Measurements from ENCODE around the gene DEFB113.

The DEFB113 gene

GRCh38 chr6:49969605-49970004 is at the start of gene DEFB113:
Gene DEFB113, minus strand, starts transcription at chr6:49969625. Its CDS starts 0 bp downstream, at chr6:49969625.
- no peak for DNase-seq (ENCODE audit: insufficient read length, low spot score)
- TF ChIP-seq POLR2A (IDR thresholded peaks at IDR 0.05; ENCODE audit: low read depth, low read length) = no peak
- no peak for FAIRE-seq

- no peak for TF ChIP-seq POLR2A (IDR thresholded peaks at IDR 0.05; ENCODE audit: low read depth, low read length)
- peak; percentile 87 for FAIRE-seq
These were observed 38.4 kb upstream of the DEFB113 start for GRCh38 chr6:50007819-50008218.

GRCh38 chr6:50003139-50003538 is 33.7 kb upstream of the DEFB113 start:
- FAIRE-seq = no peak
- no peak for DNase-seq (ENCODE audit: insufficient read length, low spot score)
- TF ChIP-seq POLR2A (IDR thresholded peaks at IDR 0.05; ENCODE audit: low read depth, low read length) = no peak

More at GRCh38 chr6:50007819-50008218, 38.4 kb upstream of the DEFB113 start:
- peak; percentile 1 for DNase-seq (ENCODE audit: insufficient read length, low spot score)

- no peak for TF ChIP-seq POLR2A (IDR thresholded peaks at IDR 0.05; ENCODE audit: low read depth, low read length)
- no peak for FAIRE-seq
- no peak for DNase-seq (ENCODE audit: insufficient read length, low spot score)
These were observed 25.9 kb upstream of the DEFB113 start for GRCh38 chr6:49995278-49995677.

- DNase-seq (ENCODE audit: insufficient read length, low spot score) = no peak
- no peak for TF ChIP-seq POLR2A (IDR thresholded peaks at IDR 0.05; ENCODE audit: low read depth, low read length)
- no peak for FAIRE-seq
These were observed 19.5 kb upstream of the DEFB113 start for GRCh38 chr6:49988900-49989299.

- no peak for FAIRE-seq
- TF ChIP-seq POLR2A (IDR thresholded peaks at IDR 0.05; ENCODE audit: low read depth, low read length) = no peak
- no peak for DNase-seq (ENCODE audit: insufficient read length, low spot score)
These were observed 18.3 kb upstream of the DEFB113 start for GRCh38 chr6:49987749-49988148.

GRCh38 chr6:49986551-49986950 is 17.1 kb upstream of the DEFB113 start:
- no peak for FAIRE-seq
- DNase-seq (ENCODE audit: insufficient read length, low spot score) = no peak
- no peak for TF ChIP-seq POLR2A (IDR thresholded peaks at IDR 0.05; ENCODE audit: low read depth, low read length)

- FAIRE-seq (no peak), DNase-seq (ENCODE audit: insufficient read length, low spot score) (no peak)
- no peak for TF ChIP-seq POLR2A (IDR thresholded peaks at IDR 0.05; ENCODE audit: low read depth, low read length)
These were observed 12.6 kb upstream of the DEFB113 start for GRCh38 chr6:49982046-49982445.

- FAIRE-seq (no peak), DNase-seq (ENCODE audit: insufficient read length, low spot score) (no peak)
- no peak for TF ChIP-seq POLR2A (IDR thresholded peaks at IDR 0.05; ENCODE audit: low read depth, low read length)
These were observed 11.5 kb upstream of the DEFB113 start for GRCh38 chr6:49980898-49981297.

- no peak for TF ChIP-seq POLR2A (IDR thresholded peaks at IDR 0.05; ENCODE audit: low read depth, low read length)
- no peak for FAIRE-seq
- DNase-seq (ENCODE audit: insufficient read length, low spot score) = no peak
These were observed 10.2 kb upstream of the DEFB113 start for GRCh38 chr6:49979584-49979983.

- TF ChIP-seq POLR2A (IDR thresholded peaks at IDR 0.05; ENCODE audit: low read depth, low read length) = no peak
- FAIRE-seq (no peak), DNase-seq (ENCODE audit: insufficient read length, low spot score) (no peak)
These were observed 9.2 kb upstream of the DEFB113 start for GRCh38 chr6:49978332-49979226.

- no peak for TF ChIP-seq POLR2A (IDR thresholded peaks at IDR 0.05; ENCODE audit: low read depth, low read length)
- DNase-seq (ENCODE audit: insufficient read length, low spot score) = no peak
- no peak for FAIRE-seq
These were observed 2.6 kb downstream of the DEFB113 start for GRCh38 chr6:49966823-49967222.

GRCh38 chr6:49966334-49966733 is 3.1 kb downstream of the DEFB113 start:
- DNase-seq (ENCODE audit: insufficient read length, low spot score) (no peak), FAIRE-seq (no peak)
- TF ChIP-seq POLR2A (IDR thresholded peaks at IDR 0.05; ENCODE audit: low read depth, low read length) = no peak

GRCh38 chr6:49964064-49964463 is 5.4 kb downstream of the DEFB113 start, which contains the start of gene DEFB114:
Gene DEFB114, minus strand, starts transcription at chr6:49964164. Its CDS starts 59 bp downstream, at chr6:49964105.
- FAIRE-seq = no peak
- TF ChIP-seq POLR2A (IDR thresholded peaks at IDR 0.05; ENCODE audit: low read depth, low read length) = no peak
- DNase-seq (ENCODE audit: insufficient read length, low spot score) = no peak

GRCh38 chr6:49958180-49958579 is 11.2 kb downstream of the DEFB113 start:
- no peak for DNase-seq (ENCODE audit: insufficient read length, low spot score)
- no peak for FAIRE-seq
- no peak for TF ChIP-seq POLR2A (IDR thresholded peaks at IDR 0.05; ENCODE audit: low read depth, low read length)

All from H54 (cell line).